ENCODE data around the gene NEGR1.
"Not testable (repeated sequence)": the region's sequence is repeated elsewhere in the genome, so short reads cannot be mapped to it uniquely, and the experiment has no call there.

The NEGR1 gene

GRCh38 chr1:71914626-71915025, 367.7 kb downstream of the NEGR1 start:
- Histone ChIP-seq H3K4me3 (ENCODE audit: low read length) (no peak overlapping the region), H3K4me2 (ENCODE audit: low read length) (no peak overlapping the region), H3K4me1 (ENCODE audit: low read length) (no peaks in the 10 kb centered on the region), H3K36me3 (replicated peaks; ENCODE audit: low read depth, low read length) (no peaks in the 10 kb centered on the region), H3K9me3 (ENCODE audit: insufficient read depth, low read length) (no peaks in the 10 kb centered on the region), H3K79me2 (ENCODE audit: low read length) (no peaks in the 10 kb centered on the region), H3K27me3 (ENCODE audit: low read depth, low read length) (no peaks in the 10 kb centered on the region), H3K9ac (ENCODE audit: low read length) (no peak overlapping the region), H2AFZ (ENCODE audit: low read depth, low read length) (no peak overlapping the region), H3K27ac (ENCODE audit: low read length) (no peak overlapping the region), H4K20me1 (ENCODE audit: insufficient read depth, low read length) (no peaks in the 10 kb centered on the region)
- TF ChIP-seq EZH2phosphoT487 (IDR thresholded peaks at IDR 0.05; ENCODE audit: low read depth), result no peak
- no peak for TF ChIP-seq CTCF (IDR thresholded peaks at IDR 0.05; ENCODE audit: low read depth, low read length)

GRCh38 chr1:71908871-71909390, 373.4 kb downstream of the NEGR1 start:
- no peak overlapping the region for H3K4me3 ChIP-seq (ENCODE audit: low read length)
- TF ChIP-seq CTCF (IDR thresholded peaks at IDR 0.05; ENCODE audit: low read depth, low read length) (no peak), EZH2phosphoT487 (IDR thresholded peaks at IDR 0.05; ENCODE audit: low read depth) (no peak)
- H3K27ac ChIP-seq (ENCODE audit: low read length), result no peak overlapping the region
- no peaks in the 10 kb centered on the region for H4K20me1 ChIP-seq (ENCODE audit: insufficient read depth, low read length)
- H3K4me1 ChIP-seq (ENCODE audit: low read length), result peaks cover 5% of the 10 kb centered on the region
- H3K36me3 ChIP-seq (replicated peaks; ENCODE audit: low read depth, low read length), result no peaks in the 10 kb centered on the region
- H3K4me2 ChIP-seq (ENCODE audit: low read length), result no peak overlapping the region
- no peaks in the 10 kb centered on the region for H3K9me3 ChIP-seq (ENCODE audit: insufficient read depth, low read length)
- no peak overlapping the region for H2AFZ ChIP-seq (ENCODE audit: low read depth, low read length)
- H3K79me2 ChIP-seq (ENCODE audit: low read length), result no peaks in the 10 kb centered on the region
- H3K9ac ChIP-seq (ENCODE audit: low read length), result no peak overlapping the region
- no peaks in the 10 kb centered on the region for H3K27me3 ChIP-seq (ENCODE audit: low read depth, low read length)

GRCh38 chr1:71908303-71908702, 374.0 kb downstream of the NEGR1 start:
- Histone ChIP-seq H3K4me2 (ENCODE audit: low read length) (peak overlapping the region; percentile 21; the same call in 1 of the 2 replicates), H3K36me3 (replicated peaks; ENCODE audit: low read depth, low read length) (no peaks in the 10 kb centered on the region), H3K4me1 (ENCODE audit: low read length) (peaks cover 5% of the 10 kb centered on the region), H4K20me1 (ENCODE audit: insufficient read depth, low read length) (no peaks in the 10 kb centered on the region), H3K27me3 (ENCODE audit: low read depth, low read length) (no peaks in the 10 kb centered on the region), H3K79me2 (ENCODE audit: low read length) (no peaks in the 10 kb centered on the region), H3K9ac (ENCODE audit: low read length) (no peak overlapping the region), H2AFZ (ENCODE audit: low read depth, low read length) (no peak overlapping the region), H3K9me3 (ENCODE audit: insufficient read depth, low read length) (no peaks in the 10 kb centered on the region), H3K4me3 (ENCODE audit: low read length) (no peak overlapping the region), H3K27ac (ENCODE audit: low read length) (no peak overlapping the region)
- no peak for TF ChIP-seq CTCF (IDR thresholded peaks at IDR 0.05; ENCODE audit: low read depth, low read length)
- TF ChIP-seq EZH2phosphoT487 (IDR thresholded peaks at IDR 0.05; ENCODE audit: low read depth), result no peak

GRCh38 chr1:71899881-71900280, 382.5 kb downstream of the NEGR1 start:
- no peaks in the 10 kb centered on the region for H3K36me3 ChIP-seq (replicated peaks; ENCODE audit: low read depth, low read length)
- no peak overlapping the region for H3K9ac ChIP-seq (ENCODE audit: low read length)
- H3K27ac ChIP-seq (ENCODE audit: low read length), result no peak overlapping the region
- H4K20me1 ChIP-seq (ENCODE audit: insufficient read depth, low read length), result no peaks in the 10 kb centered on the region
- H3K27me3 ChIP-seq (ENCODE audit: low read depth, low read length), result no peaks in the 10 kb centered on the region
- H3K79me2 ChIP-seq (ENCODE audit: low read length), result no peaks in the 10 kb centered on the region
- H3K4me1 ChIP-seq (ENCODE audit: low read length), result peaks cover 28% of the 10 kb centered on the region
- TF ChIP-seq EZH2phosphoT487 (IDR thresholded peaks at IDR 0.05; ENCODE audit: low read depth), result no peak
- TF ChIP-seq CTCF (IDR thresholded peaks at IDR 0.05; ENCODE audit: low read depth, low read length), result no peak
- no peak overlapping the region for H3K4me3 ChIP-seq (ENCODE audit: low read length)
- H2AFZ ChIP-seq (ENCODE audit: low read depth, low read length), result no peak overlapping the region
- H3K4me2 ChIP-seq (ENCODE audit: low read length), result no peak overlapping the region
- no peaks in the 10 kb centered on the region for H3K9me3 ChIP-seq (ENCODE audit: insufficient read depth, low read length)

GRCh38 chr1:71888166-71888565, 394.2 kb downstream of the NEGR1 start:
- not testable (repeated sequence) for H3K4me1 ChIP-seq (ENCODE audit: low read length); H3K9me3 ChIP-seq (ENCODE audit: insufficient read depth, low read length); H3K27me3 ChIP-seq (ENCODE audit: low read depth, low read length); H2AFZ ChIP-seq (ENCODE audit: low read depth, low read length); H4K20me1 ChIP-seq (ENCODE audit: insufficient read depth, low read length); H3K4me2 ChIP-seq (ENCODE audit: low read length); H3K27ac ChIP-seq (ENCODE audit: low read length); H3K79me2 ChIP-seq (ENCODE audit: low read length); H3K36me3 ChIP-seq (replicated peaks; ENCODE audit: low read depth, low read length); H3K4me3 ChIP-seq (ENCODE audit: low read length); H3K9ac ChIP-seq (ENCODE audit: low read length)
